Measurements from ENCODE around the gene ICAM1. TPM values are rescaled to one million over a fixed set of nuclear protein-coding genes. Genes with fewer than 3 reads are reported as not detected.

The ICAM1 gene
- total and polyA plus RNA-seq, 2 of the 13 experiments (the other 11 are each of a cell fraction or from before 2014, with no cell fraction given), result 37.9 to 98.4 TPM

GRCh38 chr19:10270616-10271394 lies at the start of gene ICAM1 (continued):
- peak; percentile 35 for TF ChIP-seq JARID2 (CRISPR knock-in tag; IDR thresholded peaks at IDR 0.05; ENCODE audit: insufficient replicate concordance)
- peak; percentile 13; the same call in 1 of the 2 replicates for TF ChIP-seq ZNF839 (CRISPR knock-in tag; IDR thresholded peaks at IDR 0.05; ENCODE audit: borderline replicate concordance)
- peak; percentile 73 for TF ChIP-seq GABPA (IDR thresholded peaks at IDR 0.05; ENCODE audit: low read depth, low read length)
- peak; percentile 91 for TF ChIP-seq GABPA (CRISPR knock-in tag; IDR thresholded peaks at IDR 0.05; ENCODE audit: low read depth)
- no peak for TF ChIP-seq ZNF782 (CRISPR knock-in tag; IDR thresholded peaks at IDR 0.05; ENCODE audit: borderline replicate concordance)
- peak; percentile 61; the same call in 1 of the 2 replicates for TF ChIP-seq ZNF333 (CRISPR knock-in tag; IDR thresholded peaks at IDR 0.05; ENCODE audit: borderline replicate concordance)
- peak; percentile 90; the same call in 1 of the 2 replicates for TF ChIP-seq NFKBIZ (CRISPR knock-in tag; IDR thresholded peaks at IDR 0.05)
- peak; percentile 93; the same call in 1 of the 2 replicates for TF ChIP-seq ZNF816 (CRISPR knock-in tag; IDR thresholded peaks at IDR 0.05; ENCODE audit: borderline replicate concordance)
- TF ChIP-seq, protein P1, sequence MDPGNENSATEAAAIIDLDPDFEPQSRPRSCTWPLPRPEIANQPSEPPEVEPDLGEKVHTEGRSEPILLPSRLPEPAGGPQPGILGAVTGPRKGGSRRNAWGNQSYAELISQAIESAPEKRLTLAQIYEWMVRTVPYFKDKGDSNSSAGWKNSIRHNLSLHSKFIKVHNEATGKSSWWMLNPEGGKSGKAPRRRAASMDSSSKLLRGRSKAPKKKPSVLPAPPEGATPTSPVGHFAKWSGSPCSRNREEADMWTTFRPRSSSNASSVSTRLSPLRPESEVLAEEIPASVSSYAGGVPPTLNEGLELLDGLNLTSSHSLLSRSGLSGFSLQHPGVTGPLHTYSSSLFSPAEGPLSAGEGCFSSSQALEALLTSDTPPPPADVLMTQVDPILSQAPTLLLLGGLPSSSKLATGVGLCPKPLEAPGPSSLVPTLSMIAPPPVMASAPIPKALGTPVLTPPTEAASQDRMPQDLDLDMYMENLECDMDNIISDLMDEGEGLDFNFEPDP (CRISPR knock-in tag; conservative IDR thresholded peaks at IDR 0.05), result no peak
- peak; percentile 75; the same call in 1 of the 2 replicates for TF ChIP-seq ZNF670 (CRISPR knock-in tag; IDR thresholded peaks at IDR 0.05; ENCODE audit: borderline replicate concordance)
- TF ChIP-seq MAFF (IDR thresholded peaks at IDR 0.05; ENCODE audit: low read depth, low read length), result no peak
- TF ChIP-seq ZNF282 (IDR thresholded peaks at IDR 0.05; ENCODE audit: partially characterized antibody), result no peak
- peak; percentile 64 for TF ChIP-seq FOSL2 (CRISPR knock-in tag; IDR thresholded peaks at IDR 0.05)
- TF ChIP-seq ZNF713 (CRISPR knock-in tag; IDR thresholded peaks at IDR 0.05), result no peak
- TF ChIP-seq, protein P2, sequence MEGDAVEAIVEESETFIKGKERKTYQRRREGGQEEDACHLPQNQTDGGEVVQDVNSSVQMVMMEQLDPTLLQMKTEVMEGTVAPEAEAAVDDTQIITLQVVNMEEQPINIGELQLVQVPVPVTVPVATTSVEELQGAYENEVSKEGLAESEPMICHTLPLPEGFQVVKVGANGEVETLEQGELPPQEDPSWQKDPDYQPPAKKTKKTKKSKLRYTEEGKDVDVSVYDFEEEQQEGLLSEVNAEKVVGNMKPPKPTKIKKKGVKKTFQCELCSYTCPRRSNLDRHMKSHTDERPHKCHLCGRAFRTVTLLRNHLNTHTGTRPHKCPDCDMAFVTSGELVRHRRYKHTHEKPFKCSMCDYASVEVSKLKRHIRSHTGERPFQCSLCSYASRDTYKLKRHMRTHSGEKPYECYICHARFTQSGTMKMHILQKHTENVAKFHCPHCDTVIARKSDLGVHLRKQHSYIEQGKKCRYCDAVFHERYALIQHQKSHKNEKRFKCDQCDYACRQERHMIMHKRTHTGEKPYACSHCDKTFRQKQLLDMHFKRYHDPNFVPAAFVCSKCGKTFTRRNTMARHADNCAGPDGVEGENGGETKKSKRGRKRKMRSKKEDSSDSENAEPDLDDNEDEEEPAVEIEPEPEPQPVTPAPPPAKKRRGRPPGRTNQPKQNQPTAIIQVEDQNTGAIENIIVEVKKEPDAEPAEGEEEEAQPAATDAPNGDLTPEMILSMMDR (CRISPR knock-in tag; IDR thresholded peaks at IDR 0.05), result peak; percentile 51
- peak; percentile 97 for TF ChIP-seq KLF6 (CRISPR knock-in tag; IDR thresholded peaks at IDR 0.05)
- no peak for TF ChIP-seq ZNF260 (CRISPR knock-in tag; IDR thresholded peaks at IDR 0.05; ENCODE audit: borderline replicate concordance, low read depth)
- peak; percentile 86; the same call in 1 of the 2 replicates for TF ChIP-seq ZFP36L1 (CRISPR knock-in tag; IDR thresholded peaks at IDR 0.05)
- TF ChIP-seq, protein P3, sequence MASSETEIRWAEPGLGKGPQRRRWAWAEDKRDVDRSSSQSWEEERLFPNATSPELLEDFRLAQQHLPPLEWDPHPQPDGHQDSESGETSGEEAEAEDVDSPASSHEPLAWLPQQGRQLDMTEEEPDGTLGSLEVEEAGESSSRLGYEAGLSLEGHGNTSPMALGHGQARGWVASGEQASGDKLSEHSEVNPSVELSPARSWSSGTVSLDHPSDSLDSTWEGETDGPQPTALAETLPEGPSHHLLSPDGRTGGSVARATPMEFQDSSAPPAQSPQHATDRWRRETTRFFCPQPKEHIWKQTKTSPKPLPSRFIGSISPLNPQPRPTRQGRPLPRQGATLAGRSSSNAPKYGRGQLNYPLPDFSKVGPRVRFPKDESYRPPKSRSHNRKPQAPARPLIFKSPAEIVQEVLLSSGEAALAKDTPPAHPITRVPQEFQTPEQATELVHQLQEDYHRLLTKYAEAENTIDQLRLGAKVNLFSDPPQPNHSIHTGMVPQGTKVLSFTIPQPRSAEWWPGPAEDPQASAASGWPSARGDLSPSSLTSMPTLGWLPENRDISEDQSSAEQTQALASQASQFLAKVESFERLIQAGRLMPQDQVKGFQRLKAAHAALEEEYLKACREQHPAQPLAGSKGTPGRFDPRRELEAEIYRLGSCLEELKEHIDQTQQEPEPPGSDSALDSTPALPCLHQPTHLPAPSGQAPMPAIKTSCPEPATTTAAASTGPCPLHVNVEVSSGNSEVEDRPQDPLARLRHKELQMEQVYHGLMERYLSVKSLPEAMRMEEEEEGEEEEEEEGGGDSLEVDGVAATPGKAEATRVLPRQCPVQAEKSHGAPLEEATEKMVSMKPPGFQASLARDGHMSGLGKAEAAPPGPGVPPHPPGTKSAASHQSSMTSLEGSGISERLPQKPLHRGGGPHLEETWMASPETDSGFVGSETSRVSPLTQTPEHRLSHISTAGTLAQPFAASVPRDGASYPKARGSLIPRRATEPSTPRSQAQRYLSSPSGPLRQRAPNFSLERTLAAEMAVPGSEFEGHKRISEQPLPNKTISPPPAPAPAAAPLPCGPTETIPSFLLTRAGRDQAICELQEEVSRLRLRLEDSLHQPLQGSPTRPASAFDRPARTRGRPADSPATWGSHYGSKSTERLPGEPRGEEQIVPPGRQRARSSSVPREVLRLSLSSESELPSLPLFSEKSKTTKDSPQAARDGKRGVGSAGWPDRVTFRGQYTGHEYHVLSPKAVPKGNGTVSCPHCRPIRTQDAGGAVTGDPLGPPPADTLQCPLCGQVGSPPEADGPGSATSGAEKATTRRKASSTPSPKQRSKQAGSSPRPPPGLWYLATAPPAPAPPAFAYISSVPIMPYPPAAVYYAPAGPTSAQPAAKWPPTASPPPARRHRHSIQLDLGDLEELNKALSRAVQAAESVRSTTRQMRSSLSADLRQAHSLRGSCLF (CRISPR knock-in tag; IDR thresholded peaks at IDR 0.05; ENCODE audit: borderline replicate concordance), result no peak
- peak; percentile 52; the same call in 1 of the 2 replicates for TF ChIP-seq KLF11 (CRISPR knock-in tag; IDR thresholded peaks at IDR 0.05)
- TF ChIP-seq ZNF552 (CRISPR knock-in tag; IDR thresholded peaks at IDR 0.05; ENCODE audit: borderline replicate concordance), result peak; percentile 73; the same call in 1 of the 2 replicates
- peak; percentile 54; the same call in 1 of the 2 replicates for TF ChIP-seq SNAPC5 (CRISPR knock-in tag; IDR thresholded peaks at IDR 0.05; ENCODE audit: borderline replicate concordance)

Data from HepG2 (cell line).